Gastroesophageal sphincter (tissue), 4 donors: ENCODE results near the gene YPEL1. TPM values are rescaled to one million over a fixed set of nuclear protein-coding genes. Genes with fewer than 3 reads are reported as not detected.

Source experiments
- ATAC-seq: fragments of 150-250 bp; one replicate; pipeline ENCODE4 v1.9.1; 2016; ENCODE audit warnings: mild to moderate bottlenecking, moderate library complexity
- H3K27ac ChIP-seq, 4 donors: fragments of 200-600 bp; sonication (generic) in 3 of 4; 1 replicate in 3 of 4; 2 replicates in 1 of 4; pipeline ENCODE4 v1.5.1; 2016 to 2019
- H3K27me3 ChIP-seq: fragments of 200-600 bp; sonication (generic); one replicate; pipeline ENCODE4 v1.5.1; 2019
- H3K36me3 ChIP-seq, 2 donors: fragments of 200-600 bp; sonication (generic); one replicate each; pipeline ENCODE4 v1.5.1; 2019; ENCODE audit warnings: control low read depth in 1 of 2
- H3K4me1 ChIP-seq, 3 donors: fragments of 200-600 bp; sonication (generic); 1 replicate in 2 of 3; 2 replicates in 1 of 3; pipeline ENCODE4 v1.5.1; 2016 to 2019; ENCODE audit warnings: control low read depth in 2 of 3
- H3K4me3 ChIP-seq, 2 donors: fragments of 200-600 bp; sonication (generic); one replicate each; pipeline ENCODE4 v1.5.1; 2019; ENCODE audit warnings: mild to moderate bottlenecking in 1 of 2, moderate library complexity in 1 of 2
- H3K9me3 ChIP-seq, 3 donors: fragments of 200-600 bp; sonication (generic); one replicate each; pipeline ENCODE4 v1.5.1; 2017 to 2019; ENCODE audit warnings: control low read depth in 2 of 3
- EP300 ChIP-seq: sonication (generic); formaldehyde crosslinking; IDR thresholded peaks from one replicate; pipeline ENCODE4 v1.6.1; 2017; ENCODE audit warnings: antibody characterized with exemption, mild to moderate bottlenecking
- POLR2A ChIP-seq, 2 donors: fragments of 450-650 bp; IDR thresholded peaks; one replicate each; pipeline ENCODE4 v1.6.1; 2017; ENCODE audit warnings: antibody characterized with exemption in 2 of 2, mild to moderate bottlenecking in 2 of 2, moderate library complexity in 1 of 2
- POLR2AphosphoS5 ChIP-seq: sonication (generic); formaldehyde crosslinking; IDR thresholded peaks from one replicate; pipeline ENCODE4 v1.6.1; 2017; ENCODE audit warnings: antibody characterized with exemption
- WGBS, 2 donors: methylation state at CpG; one replicate each; pipeline ENCODE4 v1.1.5; 2018; ENCODE audit warnings: low coverage in 1 of 2; 5-methylcytosine and 5-hydroxymethylcytosine counted together
- total RNA-seq, 4 donors: library from RNA; depleted of rRNA; stranded (reverse); fragments of >200 nt; gene quantifications; one replicate each; pipeline ENCODE4 v1.1.0, GENCODE V29; 2016
- TF ChIP-seq, protein P1 (sequence below), 4 experiments: fragments of 200-600 bp in 2 of 4; fragments of 450-650 bp in 2 of 4; sonication (generic) in 1 of 4; IDR thresholded peaks; one replicate each; pipeline ENCODE4 v1.5.1; 2017 to 2019; ENCODE audit warnings: antibody characterized with exemption in 4 of 4, mild to moderate bottlenecking in 2 of 4, moderate library complexity in 2 of 4

The YPEL1 gene
- total RNA-seq, 4 donors from 2014 or later, result 11.6 to 23.1 (median 15.8) TPM

DNA sequence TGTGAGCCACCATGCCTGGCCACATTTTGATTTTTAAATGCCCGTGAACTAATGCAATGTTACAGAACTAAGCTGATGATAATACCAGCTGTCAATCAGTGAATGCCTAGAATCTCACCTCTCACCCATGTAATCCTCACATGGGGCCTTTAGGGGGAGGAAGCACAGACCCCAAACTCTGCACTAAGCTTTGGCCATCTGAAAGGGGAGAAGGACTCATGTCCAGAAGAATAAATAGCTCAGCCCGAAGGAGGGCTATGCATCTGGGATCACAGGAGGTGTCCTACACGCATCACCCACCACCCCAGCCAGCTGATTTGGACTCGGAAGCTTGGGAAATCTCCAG lies 36.0 kb upstream of the YPEL1 start:
- Histone ChIP-seq H3K4me3 (no peak overlapping the region), H3K9me3 (no peaks in the 10 kb centered on the region), H3K27ac (no peak overlapping the region), H3K36me3 (peaks cover 0 to 68% of the 10 kb centered on the region in 2 donors), H3K4me1 (peaks cover 0 to 10% (median 0%) of the 10 kb centered on the region in 3 donors), H3K27me3 (no peaks in the 10 kb centered on the region)
- ATAC-seq, result no peak
- no peak for TF ChIP-seq POLR2AphosphoS5
- no peak for TF ChIP-seq POLR2A (IDR thresholded peaks at IDR 0.05)
- TF ChIP-seq, protein P1, sequence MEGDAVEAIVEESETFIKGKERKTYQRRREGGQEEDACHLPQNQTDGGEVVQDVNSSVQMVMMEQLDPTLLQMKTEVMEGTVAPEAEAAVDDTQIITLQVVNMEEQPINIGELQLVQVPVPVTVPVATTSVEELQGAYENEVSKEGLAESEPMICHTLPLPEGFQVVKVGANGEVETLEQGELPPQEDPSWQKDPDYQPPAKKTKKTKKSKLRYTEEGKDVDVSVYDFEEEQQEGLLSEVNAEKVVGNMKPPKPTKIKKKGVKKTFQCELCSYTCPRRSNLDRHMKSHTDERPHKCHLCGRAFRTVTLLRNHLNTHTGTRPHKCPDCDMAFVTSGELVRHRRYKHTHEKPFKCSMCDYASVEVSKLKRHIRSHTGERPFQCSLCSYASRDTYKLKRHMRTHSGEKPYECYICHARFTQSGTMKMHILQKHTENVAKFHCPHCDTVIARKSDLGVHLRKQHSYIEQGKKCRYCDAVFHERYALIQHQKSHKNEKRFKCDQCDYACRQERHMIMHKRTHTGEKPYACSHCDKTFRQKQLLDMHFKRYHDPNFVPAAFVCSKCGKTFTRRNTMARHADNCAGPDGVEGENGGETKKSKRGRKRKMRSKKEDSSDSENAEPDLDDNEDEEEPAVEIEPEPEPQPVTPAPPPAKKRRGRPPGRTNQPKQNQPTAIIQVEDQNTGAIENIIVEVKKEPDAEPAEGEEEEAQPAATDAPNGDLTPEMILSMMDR (IDR thresholded peaks at IDR 0.05), result no peak
- TF ChIP-seq EP300, result no peak
- 90 to 100% methylated on average over 1 to 2 of the region's 4 CpGs for WGBS, 2 donors

- no peak for ATAC-seq
- H3K4me1 ChIP-seq, result peaks cover 0 to 13% (median 0%) of the 10 kb centered on the region in 3 donors
- H3K27ac ChIP-seq, result no peak overlapping the region
- H3K9me3 ChIP-seq, result no peaks in the 10 kb centered on the region
- H3K4me3 ChIP-seq, result no peak overlapping the region
- WGBS, 2 donors, result 50 to 80% methylated on average over 1 of the region's 1 CpG
- TF ChIP-seq EP300 (no peak), POLR2AphosphoS5 (no peak), POLR2A (IDR thresholded peaks at IDR 0.05) (no peak)
- TF ChIP-seq, protein P1 (IDR thresholded peaks at IDR 0.05), result no peak
- H3K27me3 ChIP-seq, result no peaks in the 10 kb centered on the region
- peaks cover 0 to 96% of the 10 kb centered on the region in 2 donors for H3K36me3 ChIP-seq
Measured at GRCh38 chr22:21768435-21768834, 32.8 kb upstream of the YPEL1 start.

GRCh38 chr22:21766691-21767462 lies 31.3 kb upstream of the YPEL1 start:
- peaks cover 0 to 100% of the 10 kb centered on the region in 2 donors for H3K36me3 ChIP-seq
- no peak overlapping the region for H3K4me3 ChIP-seq
- peaks cover 0 to 28% (median 0%) of the 10 kb centered on the region in 3 donors for H3K4me1 ChIP-seq
- H3K9me3 ChIP-seq, result no peaks in the 10 kb centered on the region
- no peak for ATAC-seq
- H3K27me3 ChIP-seq, result no peaks in the 10 kb centered on the region
- WGBS, 2 donors, result 78 to 82% methylated on average over 6 to 14 of the region's 15 CpGs
- no peak overlapping the region for H3K27ac ChIP-seq
- TF ChIP-seq POLR2A (IDR thresholded peaks at IDR 0.05) (no peak), POLR2AphosphoS5 (no peak), EP300 (no peak)
- TF ChIP-seq, protein P1 (IDR thresholded peaks at IDR 0.05), result no peak

- Histone ChIP-seq H3K27me3 (no peaks in the 10 kb centered on the region), H3K4me1 (peaks cover 0 to 37% (median 0%) of the 10 kb centered on the region in 3 donors), H3K4me3 (no peak overlapping the region), H3K9me3 (no peaks in the 10 kb centered on the region), H3K27ac (no peak overlapping the region), H3K36me3 (peaks cover 0 to 100% of the 10 kb centered on the region in 2 donors)
- TF ChIP-seq, protein P1 (IDR thresholded peaks at IDR 0.05), result no peak
- no peak for TF ChIP-seq POLR2AphosphoS5
- TF ChIP-seq EP300, result no peak
- TF ChIP-seq POLR2A (IDR thresholded peaks at IDR 0.05), result no peak
- ATAC-seq, result no peak
- WGBS, 2 donors, result 92% methylated on average over 5 of the region's 11 CpGs; no CpG with 5 or more reads in 1 of the 2 donors
Measured at GRCh38 chr22:21765909-21766529, 30.4 kb upstream of the YPEL1 start.
